Lung (tissue), 12 donors: ENCODE results near the gene CRYZ. TPM values are rescaled to one million over a fixed set of nuclear protein-coding genes. Genes with fewer than 3 reads are reported as not detected.

ENCODE experiments used
- ATAC-seq: fragments of 200-7000 bp; cut with Tn5 transposase; one replicate; pipeline ENCODE4 v1.9.1; 2020; ENCODE audit warnings: moderate number of reproducible peaks; ENCODE audit not compliant: insufficient read depth, low FRiP score
- DNase-seq, 3 donors: peaks; one replicate each; pipeline ENCODE4 v3.0.0-alpha.2; 2013 to 2017
- H3K27ac ChIP-seq, 2 donors: one replicate each; pipeline ENCODE4 v1.5.1; 2013; ENCODE audit warnings: mild to moderate bottlenecking in 2 of 2, moderate library complexity in 2 of 2, control low read depth in 1 of 2, inconsistent platforms in 1 of 2, low read depth in 1 of 2, low read length in 1 of 2
- H3K27me3 ChIP-seq, 3 donors: one replicate each; pipeline ENCODE4 v1.5.1; 2013; ENCODE audit warnings: low read length in 2 of 3; ENCODE audit not compliant: control insufficient read depth in 3 of 3, insufficient read depth in 3 of 3
- H3K36me3 ChIP-seq, 4 donors: one replicate each; pipeline ENCODE4 v1.5.1; 2013; ENCODE audit warnings: low read length in 4 of 4, mild to moderate bottlenecking in 1 of 4, moderate library complexity in 1 of 4; ENCODE audit not compliant: control insufficient read depth in 4 of 4, insufficient read depth in 4 of 4
- H3K4me1 ChIP-seq, 5 donors: one replicate each; pipeline ENCODE4 v1.5.1; 2013; ENCODE audit warnings: low read length in 5 of 5, mild to moderate bottlenecking in 2 of 5, moderate library complexity in 1 of 5; ENCODE audit not compliant: control insufficient read depth in 5 of 5, insufficient read depth in 5 of 5
- H3K4me3 ChIP-seq: one replicate; pipeline ENCODE4 v1.5.1; 2013; ENCODE audit warnings: mild to moderate bottlenecking, control low read depth, moderate library complexity
- H3K9ac ChIP-seq, 2 donors: one replicate each; pipeline ENCODE4 v1.5.1; 2013; ENCODE audit warnings: low read length in 2 of 2, control low read depth in 1 of 2; ENCODE audit not compliant: insufficient read depth in 1 of 2
- H3K9me3 ChIP-seq, 4 donors: one replicate each; pipeline ENCODE4 v1.5.1; 2013; ENCODE audit warnings: low read length in 3 of 4, mild to moderate bottlenecking in 1 of 4, moderate library complexity in 1 of 4; ENCODE audit not compliant: control insufficient read depth in 4 of 4, insufficient read depth in 3 of 4
- WGBS, 2 donors: extraction: QIAGEN DNeasy Blood & Tissue Kit; methylation state at CpG; one replicate each; pipeline ENCODE4 v1.1.7; 2013; 5-methylcytosine and 5-hydroxymethylcytosine counted together
- polyA plus RNA-seq, 2 donors: library from polyadenylated mRNA; stranded (reverse); fragments of 200-250 nt; gene quantifications; one replicate each; pipeline ENCODE4 v1.2.1, GENCODE V29; 2013
- total RNA-seq, 2 donors: library from RNA; depleted of rRNA in 1 of 2; stranded (reverse); fragments of >200 nt in 1 of 2; gene quantifications; one replicate each; pipeline ENCODE4 v1.2.1, GENCODE V29; 2014 to 2021
- TF ChIP-seq, protein P1 (sequence below): IDR thresholded peaks from 2 replicates; pipeline ENCODE4 v1.5.1; 2012; ENCODE audit warnings: mild to moderate bottlenecking; ENCODE audit errors: control extremely low read depth, extremely low read depth
- donor health status: control.
- donor health status: control.
- donor health status: Bipolar disorder and iron deficiency.
- donor health status: healthy.
- donor health status: DM: yes; HTN: yes; CAD: no.

Gene CRYZ
- total and polyA plus RNA-seq, 4 donors, result 10.9 to 55.9 (median 42.6) TPM

DNA sequence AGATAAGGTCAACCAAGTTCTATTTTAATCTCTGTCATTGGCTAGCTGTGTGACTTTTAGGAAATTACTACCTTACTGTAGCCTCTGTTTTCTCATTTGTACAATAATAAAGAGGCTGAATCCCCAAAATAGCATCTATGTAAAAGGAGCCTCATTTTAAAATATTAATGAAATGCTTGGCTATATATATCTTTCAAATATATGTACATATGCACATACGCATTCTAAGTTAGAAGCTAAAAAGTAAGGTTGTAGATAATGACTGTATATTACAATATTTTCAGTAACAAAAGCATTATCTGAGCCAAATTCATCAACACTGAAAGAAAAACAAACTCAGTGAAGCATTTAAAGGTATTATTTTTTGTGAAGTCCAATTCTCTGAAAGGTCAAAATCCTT, 44.7 kb upstream of the CRYZ start:
- Histone ChIP-seq H3K36me3 (no peaks in the 10 kb centered on the region), H3K27me3 (peaks cover 0 to 4% (median 0%) of the 10 kb centered on the region in 3 donors), H3K4me3 (no peak overlapping the region), H3K9ac (no peak overlapping the region), H3K9me3 (no peaks in the 10 kb centered on the region), H3K4me1 (no peaks in the 10 kb centered on the region), H3K27ac (no peak overlapping the region)
- ATAC-seq (no peak), DNase-seq (no peak)
- 89 to 92% methylated on average over 1 of the region's 1 CpG for WGBS, 2 donors
- TF ChIP-seq, protein P1, sequence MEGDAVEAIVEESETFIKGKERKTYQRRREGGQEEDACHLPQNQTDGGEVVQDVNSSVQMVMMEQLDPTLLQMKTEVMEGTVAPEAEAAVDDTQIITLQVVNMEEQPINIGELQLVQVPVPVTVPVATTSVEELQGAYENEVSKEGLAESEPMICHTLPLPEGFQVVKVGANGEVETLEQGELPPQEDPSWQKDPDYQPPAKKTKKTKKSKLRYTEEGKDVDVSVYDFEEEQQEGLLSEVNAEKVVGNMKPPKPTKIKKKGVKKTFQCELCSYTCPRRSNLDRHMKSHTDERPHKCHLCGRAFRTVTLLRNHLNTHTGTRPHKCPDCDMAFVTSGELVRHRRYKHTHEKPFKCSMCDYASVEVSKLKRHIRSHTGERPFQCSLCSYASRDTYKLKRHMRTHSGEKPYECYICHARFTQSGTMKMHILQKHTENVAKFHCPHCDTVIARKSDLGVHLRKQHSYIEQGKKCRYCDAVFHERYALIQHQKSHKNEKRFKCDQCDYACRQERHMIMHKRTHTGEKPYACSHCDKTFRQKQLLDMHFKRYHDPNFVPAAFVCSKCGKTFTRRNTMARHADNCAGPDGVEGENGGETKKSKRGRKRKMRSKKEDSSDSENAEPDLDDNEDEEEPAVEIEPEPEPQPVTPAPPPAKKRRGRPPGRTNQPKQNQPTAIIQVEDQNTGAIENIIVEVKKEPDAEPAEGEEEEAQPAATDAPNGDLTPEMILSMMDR, result no peak

DNA sequence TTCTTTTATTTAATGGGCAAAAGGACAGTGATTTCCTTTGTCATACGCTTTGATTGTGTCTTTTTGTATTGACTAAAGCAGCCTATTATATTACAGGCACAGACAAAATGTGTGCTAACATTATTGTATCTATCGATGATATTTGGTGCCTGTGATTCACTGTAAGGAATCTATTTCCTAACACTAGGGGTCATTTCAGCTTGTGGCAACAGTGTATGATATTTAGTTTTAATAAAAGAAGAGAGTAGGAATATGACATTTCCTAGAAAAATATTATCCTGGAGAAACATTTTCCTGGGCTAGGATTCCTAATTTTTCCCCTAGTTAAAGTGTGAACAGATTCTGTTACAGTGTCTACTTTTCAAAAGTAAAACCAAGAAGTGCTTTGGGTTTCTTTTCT, 42.9 kb upstream of the CRYZ start:
- no peaks in the 10 kb centered on the region for H3K4me1 ChIP-seq
- no peak overlapping the region for H3K9ac ChIP-seq
- H3K9me3 ChIP-seq, result no peaks in the 10 kb centered on the region
- H3K27me3 ChIP-seq, result peaks cover 0 to 10% (median 0%) of the 10 kb centered on the region in 3 donors
- no peaks in the 10 kb centered on the region for H3K36me3 ChIP-seq
- TF ChIP-seq, protein P1, result no peak
- 85 to 91% methylated on average over 2 of the region's 2 CpGs for WGBS, 2 donors
- ATAC-seq, result no peak
- H3K4me3 ChIP-seq, result no peak overlapping the region
- H3K27ac ChIP-seq, result no peak overlapping the region
- DNase-seq, result peak in 1 of 3 donors; percentile 3

DNA sequence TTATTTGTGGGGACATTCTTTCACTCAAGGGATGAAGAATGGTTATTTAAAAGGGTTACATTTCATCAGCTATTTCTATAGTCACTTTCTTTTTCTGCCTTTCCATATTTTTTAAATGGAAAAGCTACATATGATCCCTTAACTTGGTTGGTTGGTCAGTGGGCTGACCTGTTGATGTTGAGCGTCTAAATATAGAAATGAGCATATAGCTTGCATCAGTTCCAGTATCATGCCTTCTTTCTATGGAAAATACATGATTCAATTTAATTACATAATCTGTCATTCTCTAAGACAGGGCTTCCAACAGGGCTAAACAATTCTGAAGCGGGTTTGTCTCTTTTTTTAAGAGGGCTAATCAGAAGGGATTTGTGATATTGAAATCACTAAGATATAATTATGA, 40.7 kb upstream of the CRYZ start:
- TF ChIP-seq, protein P1, result no peak
- Histone ChIP-seq H3K4me3 (no peak overlapping the region), H3K4me1 (no peaks in the 10 kb centered on the region), H3K36me3 (no peaks in the 10 kb centered on the region), H3K9ac (no peak overlapping the region), H3K27me3 (peaks cover 0 to 10% (median 0%) of the 10 kb centered on the region in 3 donors), H3K9me3 (no peaks in the 10 kb centered on the region), H3K27ac (no peak overlapping the region)
- WGBS, 2 donors, result 80 to 91% methylated on average over 2 of the region's 2 CpGs
- no peak for DNase-seq
- no peak for ATAC-seq

DNA sequence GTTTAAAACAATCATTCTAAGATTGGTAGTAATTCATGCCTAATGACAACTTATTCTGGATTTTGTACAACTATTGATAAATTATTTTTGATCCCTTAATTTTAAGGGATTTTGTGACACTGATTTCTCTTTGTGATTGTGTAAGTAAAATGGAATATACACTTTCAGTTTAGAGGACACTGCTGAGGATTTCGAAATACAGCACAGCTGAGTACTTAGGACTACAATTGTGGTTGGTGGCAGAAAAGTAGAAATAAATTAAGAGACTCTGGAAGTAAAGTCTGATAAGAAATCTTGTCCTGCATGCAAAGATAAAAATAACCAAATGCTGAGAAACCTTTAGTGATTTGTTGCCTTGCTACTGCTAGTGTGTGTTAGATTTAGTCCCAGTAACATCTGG, 40.1 kb upstream of the CRYZ start:
- 20 to 32% methylated on average over 1 of the region's 1 CpG for WGBS, 2 donors
- no peak overlapping the region for H3K4me3 ChIP-seq
- TF ChIP-seq, protein P1, result no peak
- no peaks in the 10 kb centered on the region for H3K9me3 ChIP-seq
- H3K9ac ChIP-seq, result no peak overlapping the region
- H3K27ac ChIP-seq, result no peak overlapping the region
- no peaks in the 10 kb centered on the region for H3K36me3 ChIP-seq
- peaks cover 0 to 6% (median 0%) of the 10 kb centered on the region in 3 donors for H3K27me3 ChIP-seq
- ATAC-seq, result no peak
- H3K4me1 ChIP-seq, result no peaks in the 10 kb centered on the region
- peak in 1 of 3 donors; percentile 4 for DNase-seq
